Measurements from ENCODE around the gene ERI3. TPM values are rescaled to one million over a fixed set of nuclear protein-coding genes. Genes with fewer than 3 reads are reported as not detected.

The ERI3 gene
- polyA plus RNA-seq, 2 of the 4 experiments (the other 2 are of a cell fraction), result 43.4 to 44.7 TPM

DNA sequence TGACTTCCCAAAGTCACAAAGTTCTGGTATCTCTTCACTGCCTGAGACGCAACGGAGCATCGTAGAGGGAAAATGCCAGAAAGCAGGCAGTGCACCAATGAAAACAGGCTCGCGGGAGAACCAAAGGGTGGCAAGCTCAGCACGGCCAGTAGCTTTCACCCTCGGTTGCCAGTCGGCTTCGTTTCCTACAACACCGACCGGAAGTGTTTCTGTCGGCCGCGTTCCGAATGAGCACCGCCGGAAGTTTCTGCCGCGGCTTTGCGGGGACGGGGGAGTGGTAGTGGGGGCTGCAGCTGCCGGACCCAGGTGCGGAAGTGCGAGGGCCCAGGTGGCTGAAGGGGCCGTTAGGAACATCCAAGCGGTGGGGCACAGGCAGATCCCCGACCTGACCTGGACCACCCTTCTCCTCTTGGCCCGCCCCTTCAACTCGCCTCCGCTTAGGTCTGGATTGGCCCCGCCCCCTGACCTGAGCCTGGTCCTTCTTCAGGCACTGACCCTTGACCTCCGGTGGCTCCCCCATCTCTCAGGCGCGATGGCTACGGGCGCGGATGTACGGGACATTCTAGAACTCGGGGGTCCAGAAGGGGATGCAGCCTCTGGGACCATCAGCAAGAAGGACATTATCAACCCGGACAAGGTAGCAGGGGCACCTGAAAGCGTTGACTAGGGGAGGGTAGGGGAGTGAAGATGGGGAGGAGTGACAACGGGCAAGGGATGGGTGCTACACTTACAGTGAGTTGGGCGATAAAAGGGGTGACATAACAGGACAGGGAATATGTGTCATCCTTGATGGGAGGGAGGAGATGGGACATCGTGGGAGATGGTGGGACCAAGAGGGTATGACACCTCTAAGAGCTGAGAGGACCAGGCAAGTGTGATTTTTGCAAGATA is 141.6 kb downstream of the ERI3 start, which contains the start of gene DMAP1:
Gene DMAP1, plus strand, starts transcription at position 250 of the 891 bp plus-strand sequence. Its CDS starts 283 bp downstream, at position 533.
- H3K4me2 ChIP-seq, result peak within 1 kb of the TSS; percentile 86
- TF ChIP-seq KDM5A (IDR thresholded peaks at IDR 0.05) (0 out of 2 replicates have a peak, but pooled peaks have one; percentile 12), POLR2AphosphoS2 (conservative IDR thresholded peaks at IDR 0.05; ENCODE audit: low read length) (no peak), EHF (CRISPR knock-in tag; IDR thresholded peaks at IDR 0.05) (no peak), POLR2A (IDR thresholded peaks at IDR 0.05; ENCODE audit: low read length) (peak; percentile 14), SMC3 (IDR thresholded peaks at IDR 0.05) (peak; percentile 45), RAD21 (conservative IDR thresholded peaks at IDR 0.05 in 1 of 2, IDR thresholded peaks at IDR 0.05 in 1 of 2) (peak; percentile 27 to 46; a peak in 3 of 5 replicates), JUN (IDR thresholded peaks at IDR 0.05) (peak in 1 of 2 experiments; percentile 84; a peak in 2 of 5 replicates), PHF8 (IDR thresholded peaks at IDR 0.05; ENCODE audit: borderline replicate concordance, low read depth) (0 out of 2 replicates have a peak, but pooled peaks have one; percentile 18), HOXB5 (CRISPR knock-in tag; IDR thresholded peaks at IDR 0.05) (no peak)
- TF ChIP-seq, protein P1, sequence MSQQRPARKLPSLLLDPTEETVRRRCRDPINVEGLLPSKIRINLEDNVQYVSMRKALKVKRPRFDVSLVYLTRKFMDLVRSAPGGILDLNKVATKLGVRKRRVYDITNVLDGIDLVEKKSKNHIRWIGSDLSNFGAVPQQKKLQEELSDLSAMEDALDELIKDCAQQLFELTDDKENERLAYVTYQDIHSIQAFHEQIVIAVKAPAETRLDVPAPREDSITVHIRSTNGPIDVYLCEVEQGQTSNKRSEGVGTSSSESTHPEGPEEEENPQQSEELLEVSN (IDR thresholded peaks at IDR 0.05; ENCODE audit: borderline replicate concordance, low read depth), result peak; percentile 33; the same call in 1 of the 2 replicates
- TF ChIP-seq, protein P2, sequence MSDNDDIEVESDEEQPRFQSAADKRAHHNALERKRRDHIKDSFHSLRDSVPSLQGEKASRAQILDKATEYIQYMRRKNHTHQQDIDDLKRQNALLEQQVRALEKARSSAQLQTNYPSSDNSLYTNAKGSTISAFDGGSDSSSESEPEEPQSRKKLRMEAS (IDR thresholded peaks at IDR 0.05), result peak; percentile 86
- TF ChIP-seq, protein P3, sequence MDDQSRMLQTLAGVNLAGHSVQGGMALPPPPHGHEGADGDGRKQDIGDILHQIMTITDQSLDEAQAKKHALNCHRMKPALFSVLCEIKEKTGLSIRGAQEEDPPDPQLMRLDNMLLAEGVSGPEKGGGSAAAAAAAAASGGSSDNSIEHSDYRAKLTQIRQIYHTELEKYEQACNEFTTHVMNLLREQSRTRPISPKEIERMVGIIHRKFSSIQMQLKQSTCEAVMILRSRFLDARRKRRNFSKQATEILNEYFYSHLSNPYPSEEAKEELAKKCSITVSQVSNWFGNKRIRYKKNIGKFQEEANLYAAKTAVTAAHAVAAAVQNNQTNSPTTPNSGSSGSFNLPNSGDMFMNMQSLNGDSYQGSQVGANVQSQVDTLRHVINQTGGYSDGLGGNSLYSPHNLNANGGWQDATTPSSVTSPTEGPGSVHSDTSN (IDR thresholded peaks at IDR 0.05), result peak; percentile 48; the same call in 1 of the 2 replicates
- ChIA-PET CTCF (interaction anchor here (1.1 to 2.9 kb wide), 4 partner anchors 110 to 440 kb away, joined by 3 to 24 read pairs (median 6); no protein-coding TSS in a partner anchor), POLR2A (interaction anchor here (0.6 to 1.9 kb wide), 6 partner anchors 110 to 527 kb away, joined by 3 to 5 read pairs (median 4); no protein-coding TSS in a partner anchor)
- H3K4me3 ChIP-seq, result peak within 1 kb of the TSS; percentile 83
- ATAC-seq (peak; percentile 85 to 91), FAIRE-seq (no peak), DNase-seq (ENCODE audit: low read depth in 1 of 2, low spot score in 1 of 2) (peak; percentile 36 to 82)
- no peaks in the 10 kb centered on the region for H3K9me3 ChIP-seq
- H3K27ac ChIP-seq, result peak within 1 kb of the TSS; percentile 91 to 95
- H3K4me1 ChIP-seq, result peaks cover 13% of the 10 kb centered on the region; the same call in 1 of the 3 replicates
- 4% methylated on average over 34 of the region's 44 CpGs for WGBS (ENCODE audit: missing lambda C conversion rate)

DNA sequence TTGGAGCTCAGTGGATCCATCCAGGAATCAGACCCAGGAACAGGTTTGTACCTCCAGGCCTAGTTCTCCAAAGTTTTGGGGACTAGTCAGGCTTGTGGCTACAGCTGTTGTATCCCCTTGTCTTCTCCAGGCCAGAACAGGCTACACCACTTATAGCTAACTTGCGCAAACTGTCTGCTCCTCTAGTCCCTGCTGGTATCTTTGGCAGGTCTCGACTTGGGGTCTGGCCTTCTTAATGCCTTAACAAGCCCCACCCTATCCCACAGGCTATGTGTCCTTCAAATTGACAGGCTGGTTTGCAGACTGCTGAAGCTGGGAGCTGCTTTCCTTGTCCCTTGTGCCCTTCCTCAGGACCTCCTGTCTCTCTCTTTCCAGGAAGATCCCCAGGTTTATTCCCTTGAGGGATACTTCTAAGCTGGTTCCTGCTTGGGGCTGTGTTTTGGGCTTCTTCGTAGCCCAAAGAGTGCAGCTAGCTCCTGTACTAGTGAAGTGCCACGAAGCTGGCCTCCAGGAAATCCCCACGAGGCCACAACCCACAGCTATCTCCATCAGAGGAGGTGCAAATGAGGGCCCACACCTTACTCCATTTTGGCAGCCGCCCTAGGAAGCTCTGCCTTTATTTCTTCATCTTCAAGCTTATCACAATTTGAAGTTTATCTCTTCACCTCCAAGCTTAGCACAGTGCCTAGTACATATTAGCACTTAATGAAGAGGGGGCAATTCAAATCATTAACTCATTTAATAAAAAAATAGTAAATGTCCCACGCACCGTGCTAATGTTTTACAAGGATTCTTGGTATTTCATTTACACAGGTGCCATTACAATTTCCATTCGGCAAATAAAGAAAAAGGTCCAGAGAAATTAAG is 142.5 kb downstream of the ERI3 start:
- ChIA-PET POLR2A (interaction anchor here (0.6 to 1.9 kb wide), 6 partner anchors 109 to 528 kb away, joined by 3 to 5 read pairs (median 4); no protein-coding TSS in a partner anchor), CTCF (interaction anchor here (1.1 to 2.1 kb wide), 5 partner anchors 109 to 440 kb away, joined by 3 to 7 read pairs (median 4); no protein-coding TSS in a partner anchor)
- TF ChIP-seq CBX2 (IDR thresholded peaks at IDR 0.05; ENCODE audit: borderline replicate concordance, low read depth) (no peak), MAZ (IDR thresholded peaks at IDR 0.05; ENCODE audit: borderline replicate concordance, low read depth, low read length) (no peak), TP53 (CRISPR knock-in tag; IDR thresholded peaks at IDR 0.05) (no peak), FOSB (CRISPR knock-in tag; IDR thresholded peaks at IDR 0.05) (no peak), BHLHE40 (IDR thresholded peaks at IDR 0.05; ENCODE audit: low read depth, low read length) (no peak), FOSL2 (IDR thresholded peaks at IDR 0.05) (no peak), FOSL2 (CRISPR knock-in tag; IDR thresholded peaks at IDR 0.05) (no peak), JUNB (IDR thresholded peaks at IDR 0.05) (no peak), PHF8 (IDR thresholded peaks at IDR 0.05; ENCODE audit: borderline replicate concordance, low read depth) (no peak), POLR2AphosphoS2 (conservative IDR thresholded peaks at IDR 0.05; ENCODE audit: low read length) (no peak)
- TF ChIP-seq, protein P3 (IDR thresholded peaks at IDR 0.05), result no peak
- TF ChIP-seq, protein P4, sequence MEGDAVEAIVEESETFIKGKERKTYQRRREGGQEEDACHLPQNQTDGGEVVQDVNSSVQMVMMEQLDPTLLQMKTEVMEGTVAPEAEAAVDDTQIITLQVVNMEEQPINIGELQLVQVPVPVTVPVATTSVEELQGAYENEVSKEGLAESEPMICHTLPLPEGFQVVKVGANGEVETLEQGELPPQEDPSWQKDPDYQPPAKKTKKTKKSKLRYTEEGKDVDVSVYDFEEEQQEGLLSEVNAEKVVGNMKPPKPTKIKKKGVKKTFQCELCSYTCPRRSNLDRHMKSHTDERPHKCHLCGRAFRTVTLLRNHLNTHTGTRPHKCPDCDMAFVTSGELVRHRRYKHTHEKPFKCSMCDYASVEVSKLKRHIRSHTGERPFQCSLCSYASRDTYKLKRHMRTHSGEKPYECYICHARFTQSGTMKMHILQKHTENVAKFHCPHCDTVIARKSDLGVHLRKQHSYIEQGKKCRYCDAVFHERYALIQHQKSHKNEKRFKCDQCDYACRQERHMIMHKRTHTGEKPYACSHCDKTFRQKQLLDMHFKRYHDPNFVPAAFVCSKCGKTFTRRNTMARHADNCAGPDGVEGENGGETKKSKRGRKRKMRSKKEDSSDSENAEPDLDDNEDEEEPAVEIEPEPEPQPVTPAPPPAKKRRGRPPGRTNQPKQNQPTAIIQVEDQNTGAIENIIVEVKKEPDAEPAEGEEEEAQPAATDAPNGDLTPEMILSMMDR (IDR thresholded peaks at IDR 0.05), result no peak
- Histone ChIP-seq H3K9me3 (no peaks in the 10 kb centered on the region), H3K4me2 (peak overlapping the region; percentile 78), H3K27ac (peak overlapping the region; percentile 91 to 95), H3K4me1 (peaks cover 9% of the 10 kb centered on the region; the same call in 1 of the 3 replicates), H3K4me3 (peak overlapping the region; percentile 83)
- FAIRE-seq, result no peak
- ATAC-seq, result no peak
- no peak for DNase-seq (ENCODE audit: low read depth in 1 of 2, low spot score in 1 of 2)
- 51% methylated on average over 9 of the region's 9 CpGs for WGBS (ENCODE audit: missing lambda C conversion rate)
